Esophagus squamous epithelium (tissue), 5 donors: Measurements from ENCODE around the gene CCNY. TPM values are rescaled to one million over a fixed set of nuclear protein-coding genes. Genes with fewer than 3 reads are reported as not detected.

Experiments used
- DNase-seq: peaks from one replicate; lab custom pipeline; 2025; lab: John Stamatoyannopoulos, UW
- H3K27ac ChIP-seq, 4 donors: fragments of 200-600 bp; sonication (generic); one replicate each; pipeline ENCODE4 v1.5.1; 2016 to 2019; ENCODE audit warnings: mild to moderate bottlenecking in 1 of 4
- H3K27me3 ChIP-seq, 4 donors: fragments of 200-600 bp; sonication (generic); 1 replicate in 3 of 4; 2 replicates in 1 of 4; pipeline versions ENCODE4 v1.5.1 to v1.6.0; 2017 to 2021; ENCODE audit warnings: antibody characterized with exemption in 1 of 4
- H3K36me3 ChIP-seq, 3 donors: fragments of 200-600 bp; sonication (generic); one replicate each; pipeline ENCODE4 v1.5.1; 2016 to 2019
- H3K4me1 ChIP-seq, 3 donors: fragments of 200-600 bp; sonication (generic); one replicate each; pipeline ENCODE4 v1.5.1; 2017 to 2019
- H3K4me3 ChIP-seq, 4 donors: fragments of 200-600 bp; sonication (generic); 1 replicate in 3 of 4; 2 replicates in 1 of 4; pipeline ENCODE4 v1.5.1; 2016 to 2019; ENCODE audit warnings: mild to moderate bottlenecking in 2 of 4, moderate library complexity in 1 of 4
- H3K9me3 ChIP-seq, 3 donors: fragments of 200-600 bp; sonication (generic); one replicate each; pipeline ENCODE4 v1.5.1; 2016 to 2019
- CTCF ChIP-seq, 6 experiments: fragments of 450-650 bp in 4 of 6; fragments of 200-600 bp in 2 of 6; sonication (generic) in 2 of 6; IDR thresholded peaks; one replicate each; pipeline ENCODE4 v1.5.1; 2016 to 2019; ENCODE audit warnings: antibody characterized with exemption in 6 of 6, mild to moderate bottlenecking in 4 of 6, moderate library complexity in 4 of 6
- POLR2A ChIP-seq, 4 donors: fragments of 450-650 bp; IDR thresholded peaks; one replicate each; pipeline ENCODE4 v1.6.1; 2017; ENCODE audit warnings: antibody characterized with exemption in 4 of 4, mild to moderate bottlenecking in 4 of 4, moderate library complexity in 3 of 4
- whole genome bisulfite sequencing, 2 donors: methylation state at CpG; one replicate each; pipeline ENCODE4 v1.1.5; 2018; 5-methylcytosine and 5-hydroxymethylcytosine counted together
- intact Hi-C: fragments of 100-400 bp; cut with DNase I; formaldehyde crosslinking; loops from one replicate; pipeline ENCODE4 v1.15.0; 2022
- total RNA-seq, 4 donors: library from RNA; depleted of rRNA; stranded (reverse); fragments of >200 nt; gene quantifications; one replicate each; pipeline ENCODE4 v1.1.0, GENCODE V29; 2016
- donor health status: DM: yes; HTN: yes; CAD: no.

Gene CCNY
- total RNA-seq, 4 donors from 2014 or later, result 24.1 to 41.5 (median 30.4) TPM

DNA sequence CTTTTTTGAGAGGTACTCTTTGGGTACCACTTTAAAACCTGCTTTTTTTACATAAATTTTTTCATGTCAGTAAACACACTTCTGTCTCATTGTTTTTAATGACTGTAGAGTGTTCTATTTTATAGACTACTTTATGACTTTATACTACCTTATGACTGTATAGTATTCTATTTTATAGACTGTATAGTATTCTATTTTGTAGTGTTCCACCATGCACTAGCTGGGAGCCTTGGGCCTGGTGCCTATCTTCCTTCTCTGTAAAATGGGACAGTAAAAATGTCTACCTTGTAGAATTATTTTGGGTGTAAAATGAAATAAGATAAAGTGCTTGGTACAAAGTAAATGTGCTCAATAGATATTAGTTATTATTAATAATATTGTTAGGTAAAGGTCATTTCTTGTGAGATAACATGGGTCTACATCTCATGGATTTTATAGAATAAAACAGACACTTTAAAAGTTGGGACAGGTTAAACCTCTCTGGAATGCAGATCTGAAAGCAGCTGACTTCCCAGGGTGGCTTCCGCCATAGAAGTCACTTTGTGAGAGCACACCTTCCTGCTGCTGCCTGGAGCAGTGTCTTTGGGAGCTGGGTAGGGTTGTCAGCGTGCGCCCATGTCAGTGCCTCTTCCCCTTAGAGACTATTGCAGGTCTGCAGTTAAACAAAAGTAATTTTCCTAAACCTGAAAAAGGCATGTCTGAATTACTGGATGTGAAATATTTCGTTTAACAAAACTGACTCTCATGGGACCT, 31.0 kb downstream of the CCNY start:
- H3K4me1 ChIP-seq, result peaks cover 13 to 50% (median 17%) of the 10 kb centered on the region in 3 donors

DNA sequence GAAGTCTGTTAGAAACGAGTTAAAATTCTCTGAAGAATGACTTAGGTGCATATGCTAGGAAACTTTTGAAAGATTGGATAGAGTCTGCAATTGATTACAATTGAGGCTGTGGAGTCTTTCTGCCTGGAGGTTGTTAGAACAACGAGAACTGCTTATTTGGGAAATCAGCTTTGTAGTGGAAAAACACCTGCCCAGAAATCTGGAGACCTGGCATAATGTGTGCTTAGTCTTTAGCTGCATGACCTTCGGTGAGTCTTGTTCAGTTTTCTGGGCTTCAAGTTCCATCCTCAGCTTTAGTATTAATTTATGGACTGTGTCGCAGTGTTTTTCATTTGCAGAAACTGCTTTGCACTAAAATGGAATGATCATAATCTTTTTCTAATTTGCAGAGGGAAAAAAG, 31.7 kb downstream of the CCNY start:
- no peaks in the 10 kb centered on the region for H3K9me3 ChIP-seq
- no peak overlapping the region for H3K27ac ChIP-seq
- H3K4me3 ChIP-seq, result no peak overlapping the region
- WGBS, 2 donors, result 74 to 80% methylated on average over 4 of the region's 4 CpGs
- TF ChIP-seq POLR2A (IDR thresholded peaks at IDR 0.05) (no peak), CTCF (IDR thresholded peaks at IDR 0.05) (no peak)
- H3K27me3 ChIP-seq, result no peaks in the 10 kb centered on the region
- no peaks in the 10 kb centered on the region for H3K36me3 ChIP-seq
- DNase-seq, result no peak
- H3K4me1 ChIP-seq, result peaks cover 13 to 57% (median 17%) of the 10 kb centered on the region in 3 donors
- intact Hi-C loops, result no loop called here

More for the DNA sequence above, 31.0 kb downstream of the CCNY start:
- H3K36me3 ChIP-seq, result no peaks in the 10 kb centered on the region
- WGBS, 2 donors, result 84 to 93% methylated on average over 4 of the region's 4 CpGs
- intact Hi-C loops, result no loop called here
- no peaks in the 10 kb centered on the region for H3K27me3 ChIP-seq
- no peak for DNase-seq
- H3K9me3 ChIP-seq, result no peaks in the 10 kb centered on the region
- no peak overlapping the region for H3K4me3 ChIP-seq
- no peak for TF ChIP-seq POLR2A (IDR thresholded peaks at IDR 0.05)
- no peak for TF ChIP-seq CTCF (IDR thresholded peaks at IDR 0.05)
- no peak overlapping the region for H3K27ac ChIP-seq

DNA sequence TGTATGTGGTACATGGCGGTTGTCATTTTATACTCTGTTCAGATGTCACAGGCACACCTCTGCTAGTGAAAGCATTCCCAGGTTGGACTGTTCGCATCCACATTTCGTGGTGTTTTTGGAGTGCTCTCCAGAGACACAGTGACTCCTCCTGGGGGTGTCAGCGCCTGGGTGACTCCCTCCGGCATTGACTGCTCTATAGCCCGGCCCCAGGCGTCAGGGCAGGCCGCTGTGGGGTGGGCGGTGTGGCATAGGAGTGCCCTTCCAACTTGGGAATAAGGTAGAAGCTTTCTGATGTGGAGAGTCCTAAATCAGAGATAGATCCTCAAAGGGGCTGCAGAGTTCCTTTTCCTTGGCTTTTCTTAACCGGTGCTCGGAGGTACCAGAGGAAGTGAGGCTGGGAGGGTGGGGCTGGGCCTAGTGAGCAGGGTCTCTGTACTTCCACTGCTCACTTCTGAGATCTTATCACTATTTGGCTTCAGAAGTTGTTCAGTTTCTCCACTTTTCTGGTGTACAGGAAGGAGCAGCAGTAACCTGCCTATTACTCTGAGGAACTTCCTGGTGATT, 32.3 kb downstream of the CCNY start:
- peak overlapping the region; percentile 1 to 59 (median 28) for H3K27ac ChIP-seq
- no peak for DNase-seq
- peaks cover 13 to 63% (median 17%) of the 10 kb centered on the region in 3 donors for H3K4me1 ChIP-seq
- H3K27me3 ChIP-seq, result no peaks in the 10 kb centered on the region
- TF ChIP-seq CTCF (IDR thresholded peaks at IDR 0.05) (no peak), POLR2A (IDR thresholded peaks at IDR 0.05) (no peak)
- intact Hi-C loops, result no loop called here
- no peaks in the 10 kb centered on the region for H3K9me3 ChIP-seq
- no peaks in the 10 kb centered on the region for H3K36me3 ChIP-seq
- no peak overlapping the region for H3K4me3 ChIP-seq
- 0 to 88% methylated on average over 1 to 7 of the region's 11 CpGs for WGBS, 2 donors

GRCh38 chr10:35369049-35369611, 32.8 kb downstream of the CCNY start:
- H3K4me3 ChIP-seq, result no peak overlapping the region
- WGBS, 2 donors, result 31 to 42% methylated on average over 5 to 6 of the region's 6 CpGs
- no peak for TF ChIP-seq CTCF (IDR thresholded peaks at IDR 0.05)
- no peak for TF ChIP-seq POLR2A (IDR thresholded peaks at IDR 0.05)
- H3K4me1 ChIP-seq, result peaks cover 13 to 66% (median 17%) of the 10 kb centered on the region in 3 donors
- no peaks in the 10 kb centered on the region for H3K27me3 ChIP-seq
- no peaks in the 10 kb centered on the region for H3K36me3 ChIP-seq
- DNase-seq, result no peak
- intact Hi-C loops, result no loop called here
- H3K27ac ChIP-seq, result peak overlapping the region in 3 of 4 donors; percentile 1 to 59 (median 56)
- no peaks in the 10 kb centered on the region for H3K9me3 ChIP-seq

DNA sequence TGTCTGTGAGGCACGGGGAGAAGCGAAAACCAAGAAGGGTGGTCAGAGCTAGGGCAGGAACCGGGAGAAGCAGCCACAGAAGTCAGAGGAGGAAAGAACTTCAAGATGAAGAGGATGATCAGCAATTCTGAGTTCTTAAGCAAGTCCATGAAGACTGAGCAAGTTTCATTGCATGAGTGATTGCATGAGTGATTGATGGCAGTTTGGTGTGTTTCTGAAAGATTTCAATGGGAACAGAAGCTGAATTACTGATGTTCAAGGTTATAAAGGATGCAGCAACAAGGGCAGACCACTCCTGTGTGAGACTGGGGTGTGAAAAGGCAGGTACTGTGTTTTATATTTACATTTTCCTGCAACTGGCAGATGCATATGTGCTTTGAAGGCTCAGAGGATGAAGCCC, 35.4 kb downstream of the CCNY start:
- no peak overlapping the region for H3K4me3 ChIP-seq
- H3K9me3 ChIP-seq, result no peaks in the 10 kb centered on the region
- H3K27ac ChIP-seq, result peak overlapping the region; percentile 46 to 89 (median 78)
- 80% methylated on average over 3 of the region's 3 CpGs for WGBS, 2 donors
- no peaks in the 10 kb centered on the region for H3K27me3 ChIP-seq
- H3K4me1 ChIP-seq, result peaks cover 13 to 68% (median 17%) of the 10 kb centered on the region in 3 donors
- no peak for TF ChIP-seq CTCF (IDR thresholded peaks at IDR 0.05)
- TF ChIP-seq POLR2A (IDR thresholded peaks at IDR 0.05), result no peak
- no peak for DNase-seq
- H3K36me3 ChIP-seq, result no peaks in the 10 kb centered on the region
- intact Hi-C loops, result no loop called here
